ENCODE measurements around the gene ZNF79.

ZNF79 gene

DNA sequence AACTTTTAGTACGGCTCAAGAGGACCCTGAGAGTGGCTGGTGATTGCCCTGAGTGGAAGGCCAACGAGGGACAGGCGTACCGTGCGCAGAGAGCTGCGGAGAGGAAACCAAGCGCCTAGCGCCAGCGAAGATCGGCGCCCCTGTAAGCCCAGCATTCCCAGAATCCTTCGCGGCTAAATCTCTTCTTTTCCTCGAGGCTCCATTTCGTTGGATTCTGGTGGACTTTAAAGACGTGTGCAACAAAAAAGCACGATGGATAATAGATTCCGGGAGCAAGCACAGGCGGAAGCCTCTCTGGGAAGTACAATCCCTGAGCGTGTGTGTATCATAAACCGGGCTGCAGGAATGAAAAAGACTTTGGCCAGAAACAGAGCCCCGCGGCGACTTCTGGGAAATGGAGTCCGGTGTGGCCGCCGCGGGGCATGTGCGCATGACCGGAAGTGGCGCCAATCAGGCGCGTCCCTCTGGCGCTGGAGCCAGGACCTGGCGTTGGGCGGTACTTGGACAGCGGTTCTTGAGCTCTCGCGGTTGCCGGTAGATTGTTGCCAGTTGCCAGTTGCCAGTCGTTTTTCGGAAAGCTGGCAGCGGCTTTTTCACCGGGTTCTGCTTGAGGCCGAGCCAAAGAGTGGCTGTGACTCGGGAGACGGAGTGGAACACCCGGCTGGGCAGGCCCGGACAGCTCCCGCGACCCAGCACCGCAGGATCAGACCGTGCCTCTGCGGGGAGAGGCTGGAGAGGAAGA lies at the start of gene ZNF79:
Gene ZNF79, plus strand, starts transcription at position 449 of the 742 bp plus-strand sequence. CDS start 406 bp downstream, outside the sequence.
- H3K4me3 ChIP-seq (ENCODE audit: low read depth, low read length), result peak within 1 kb of the TSS; percentile 80
- TF ChIP-seq, protein P1, sequence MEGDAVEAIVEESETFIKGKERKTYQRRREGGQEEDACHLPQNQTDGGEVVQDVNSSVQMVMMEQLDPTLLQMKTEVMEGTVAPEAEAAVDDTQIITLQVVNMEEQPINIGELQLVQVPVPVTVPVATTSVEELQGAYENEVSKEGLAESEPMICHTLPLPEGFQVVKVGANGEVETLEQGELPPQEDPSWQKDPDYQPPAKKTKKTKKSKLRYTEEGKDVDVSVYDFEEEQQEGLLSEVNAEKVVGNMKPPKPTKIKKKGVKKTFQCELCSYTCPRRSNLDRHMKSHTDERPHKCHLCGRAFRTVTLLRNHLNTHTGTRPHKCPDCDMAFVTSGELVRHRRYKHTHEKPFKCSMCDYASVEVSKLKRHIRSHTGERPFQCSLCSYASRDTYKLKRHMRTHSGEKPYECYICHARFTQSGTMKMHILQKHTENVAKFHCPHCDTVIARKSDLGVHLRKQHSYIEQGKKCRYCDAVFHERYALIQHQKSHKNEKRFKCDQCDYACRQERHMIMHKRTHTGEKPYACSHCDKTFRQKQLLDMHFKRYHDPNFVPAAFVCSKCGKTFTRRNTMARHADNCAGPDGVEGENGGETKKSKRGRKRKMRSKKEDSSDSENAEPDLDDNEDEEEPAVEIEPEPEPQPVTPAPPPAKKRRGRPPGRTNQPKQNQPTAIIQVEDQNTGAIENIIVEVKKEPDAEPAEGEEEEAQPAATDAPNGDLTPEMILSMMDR (IDR thresholded peaks at IDR 0.05; ENCODE audit: low read depth, low read length), result no peak

DNA sequence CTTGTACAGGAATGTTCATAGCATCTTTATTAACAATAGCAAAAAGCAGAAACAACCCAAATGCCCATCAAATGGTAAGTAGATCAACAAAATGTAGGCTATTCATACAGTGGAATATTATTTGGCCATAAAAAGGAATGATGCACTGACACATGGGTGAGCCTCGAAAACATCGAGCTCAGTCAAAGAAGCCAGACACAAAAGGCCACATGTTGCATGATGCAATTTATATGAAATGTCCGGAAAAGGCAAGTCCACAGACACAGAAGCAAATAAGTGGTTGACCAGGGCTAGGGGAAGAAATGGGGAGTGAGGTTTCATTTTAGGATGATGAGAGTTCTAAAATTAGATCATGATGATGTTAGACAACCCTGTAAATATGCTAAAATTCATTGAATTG lies 43.7 kb upstream of the ZNF79 start:
- TF ChIP-seq, protein P1 (IDR thresholded peaks at IDR 0.05; ENCODE audit: low read depth, low read length), result no peak
- H3K4me3 ChIP-seq (ENCODE audit: low read depth, low read length), result no peak overlapping the region

DNA sequence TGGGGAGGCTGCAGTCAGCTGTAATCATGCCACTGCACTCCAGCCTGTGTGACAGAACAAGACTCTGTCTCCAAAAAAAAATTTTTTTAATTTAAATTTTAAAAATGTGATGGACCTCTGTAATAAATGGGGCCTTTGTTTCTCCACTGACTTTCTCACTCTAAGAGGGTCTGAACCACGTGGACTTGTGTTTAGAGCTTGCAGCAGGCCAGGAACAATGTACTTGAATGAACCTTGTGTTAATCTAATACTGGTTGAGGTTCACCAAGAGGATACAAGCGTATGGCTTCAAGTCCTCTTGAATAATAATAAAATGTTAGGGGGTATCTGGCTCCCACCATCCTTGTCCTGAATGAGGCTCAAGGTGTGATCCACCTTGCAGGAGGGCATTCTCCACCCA lies 41.6 kb upstream of the ZNF79 start:
- H3K4me3 ChIP-seq (ENCODE audit: low read depth, low read length), result no peak overlapping the region
- TF ChIP-seq, protein P1 (IDR thresholded peaks at IDR 0.05; ENCODE audit: low read depth, low read length), result no peak

GRCh38 chr9:127384016-127384730 lies 40.0 kb upstream of the ZNF79 start:
- no peak overlapping the region for H3K4me3 ChIP-seq (ENCODE audit: low read depth, low read length)
- TF ChIP-seq, protein P1 (IDR thresholded peaks at IDR 0.05; ENCODE audit: low read depth, low read length), result no peak

- no peak overlapping the region for H3K4me3 ChIP-seq (ENCODE audit: low read depth, low read length)
- TF ChIP-seq, protein P1 (IDR thresholded peaks at IDR 0.05; ENCODE audit: low read depth, low read length), result no peak
These were observed 39.3 kb upstream of the ZNF79 start for GRCh38 chr9:127384901-127385300.

- TF ChIP-seq, protein P1 (IDR thresholded peaks at IDR 0.05; ENCODE audit: low read depth, low read length), result no peak
These were observed 37.9 kb upstream of the ZNF79 start for GRCh38 chr9:127386249-127386648.

DNA sequence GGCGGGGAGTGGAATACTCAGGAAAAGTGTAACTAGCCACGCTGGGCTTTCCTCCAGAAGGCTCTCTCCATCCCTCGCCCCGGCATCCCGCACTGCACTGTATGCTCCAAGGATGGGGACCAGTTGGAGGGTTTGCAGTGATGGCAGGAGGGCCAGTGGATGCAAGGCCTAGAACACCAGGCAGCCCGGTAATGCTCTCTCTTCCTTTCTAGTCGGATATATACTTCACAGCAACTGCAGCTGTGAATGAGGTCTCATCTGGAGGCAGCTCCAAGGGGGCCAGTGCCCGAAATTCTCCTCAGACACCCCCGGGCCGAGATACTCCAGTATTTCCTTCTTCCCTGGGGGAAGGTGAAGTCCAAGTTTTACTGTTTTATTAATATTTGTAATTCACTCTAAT lies 37.2 kb upstream of the ZNF79 start:
- TF ChIP-seq, protein P1 (IDR thresholded peaks at IDR 0.05; ENCODE audit: low read depth, low read length), result no peak
- H3K4me3 ChIP-seq (ENCODE audit: low read depth, low read length), result no peak overlapping the region

More at GRCh38 chr9:127386249-127386648, 37.9 kb upstream of the ZNF79 start:
- H3K4me3 ChIP-seq (ENCODE audit: low read depth, low read length), result no peak overlapping the region
